NCI-H1436 (cell line): ENCODE data around the gene CYB5RL.
"Not testable (repeated sequence)": the region's sequence is repeated elsewhere in the genome, so short reads cannot be mapped to it uniquely, and the experiment has no call there.

ENCODE experiments used
- DNase-seq: peaks from one replicate; lab custom pipeline; 2025; lab: John Stamatoyannopoulos, UW

CYB5RL gene

DNA sequence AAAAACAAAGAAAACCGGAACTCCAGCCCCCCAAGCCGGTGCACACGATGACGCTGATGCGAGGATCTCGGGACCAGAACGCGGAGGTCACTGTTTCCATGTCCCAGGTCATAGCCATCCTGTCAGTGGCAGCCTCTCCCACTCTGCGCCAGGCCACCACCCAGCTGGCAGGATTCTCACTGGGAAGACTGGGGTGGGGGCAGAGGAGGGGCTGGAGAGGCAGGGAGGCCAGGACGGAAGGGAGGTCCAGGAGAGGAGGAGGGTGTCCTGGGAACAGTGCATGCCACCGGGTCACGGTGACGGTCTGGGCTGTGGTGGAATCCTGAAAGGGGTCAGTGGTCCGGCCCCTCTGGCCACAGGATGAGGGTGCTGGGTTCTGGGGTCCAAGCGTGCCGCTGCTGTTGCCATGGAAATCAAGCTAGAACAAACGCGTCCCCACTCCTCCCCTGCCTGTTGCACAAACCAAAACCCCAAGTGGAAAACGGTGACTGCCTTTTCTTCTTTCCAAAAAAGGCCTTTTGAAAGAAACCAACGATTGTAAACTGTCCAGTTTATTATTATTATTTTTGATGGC lies 26.2 kb upstream of the CYB5RL start:
- no peak for DNase-seq

DNA sequence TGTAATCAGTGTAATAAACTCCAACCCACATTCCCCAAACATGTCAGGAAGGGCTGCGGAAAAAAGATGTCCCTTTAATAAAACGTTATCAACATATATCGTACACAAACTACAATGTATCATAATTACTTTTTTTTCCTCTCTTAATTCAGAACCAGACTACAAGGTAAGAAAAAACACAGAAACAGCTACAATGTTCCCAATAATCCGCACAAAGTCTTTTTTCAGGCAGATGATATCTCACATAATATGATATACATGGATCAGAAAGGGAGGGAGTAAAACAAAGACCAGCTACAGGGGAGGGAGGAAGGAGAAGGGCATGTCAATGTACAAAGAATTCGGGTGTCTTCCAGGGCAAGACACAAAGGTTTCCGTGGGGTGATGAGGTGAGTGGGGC lies 25.5 kb upstream of the CYB5RL start:
- no peak for DNase-seq

DNA sequence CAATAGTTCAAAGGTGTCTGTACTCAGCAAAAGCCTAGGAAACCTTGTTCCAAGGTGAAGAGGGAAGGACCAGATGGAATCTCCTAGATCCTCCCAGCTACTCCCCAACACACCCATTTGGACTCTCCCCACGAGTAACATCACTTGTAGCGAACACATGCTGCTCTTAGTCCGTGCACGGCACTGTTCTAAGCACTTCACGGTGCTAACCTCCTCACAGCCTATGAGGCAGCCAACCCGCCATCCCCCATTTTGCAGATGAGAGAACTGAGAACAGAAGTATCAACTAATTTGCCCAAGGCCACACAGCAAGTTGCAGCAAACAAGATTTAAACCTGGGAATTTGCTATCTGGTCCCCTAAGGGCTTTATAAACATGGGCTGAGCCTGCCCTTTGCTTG lies 24.4 kb upstream of the CYB5RL start:
- DNase-seq: no peak

DNA sequence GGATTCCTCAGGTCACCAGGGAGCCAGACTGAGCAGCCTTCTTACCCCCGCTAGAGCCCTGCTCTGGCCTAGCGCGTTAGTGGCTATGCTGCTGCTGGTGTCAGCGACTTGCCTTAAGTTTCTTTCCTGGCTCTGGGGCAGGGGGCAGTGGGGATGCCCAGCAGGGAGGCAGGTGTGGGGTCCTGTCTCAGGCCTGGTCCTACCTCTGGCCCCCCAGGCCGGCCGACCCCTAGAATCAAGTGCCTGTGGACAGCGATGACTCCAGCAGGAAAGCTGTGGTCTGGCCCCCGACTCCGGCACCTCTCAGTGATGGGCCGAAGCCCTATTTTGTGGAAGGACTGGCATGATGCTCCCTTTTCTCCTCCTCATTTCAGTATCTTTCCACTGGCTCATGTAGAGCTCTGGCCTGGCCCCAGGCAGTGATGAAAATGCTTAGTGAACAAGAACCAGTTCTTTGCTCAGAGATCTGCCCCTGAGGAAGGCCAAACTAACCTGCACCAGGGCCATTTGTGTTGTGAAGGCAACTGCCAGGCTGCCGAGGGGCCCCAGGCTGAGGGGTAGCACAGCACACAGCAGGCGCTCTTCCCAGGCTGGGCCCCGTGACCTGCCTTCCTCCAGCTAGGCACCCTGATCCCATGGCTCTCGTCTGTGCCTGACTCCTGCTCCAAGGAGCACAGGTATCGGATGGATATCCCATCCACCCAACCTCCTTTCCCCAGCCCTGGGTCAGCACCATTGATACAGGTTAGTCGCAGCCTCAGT lies 23.8 kb upstream of the CYB5RL start:
- no peak for DNase-seq

DNA sequence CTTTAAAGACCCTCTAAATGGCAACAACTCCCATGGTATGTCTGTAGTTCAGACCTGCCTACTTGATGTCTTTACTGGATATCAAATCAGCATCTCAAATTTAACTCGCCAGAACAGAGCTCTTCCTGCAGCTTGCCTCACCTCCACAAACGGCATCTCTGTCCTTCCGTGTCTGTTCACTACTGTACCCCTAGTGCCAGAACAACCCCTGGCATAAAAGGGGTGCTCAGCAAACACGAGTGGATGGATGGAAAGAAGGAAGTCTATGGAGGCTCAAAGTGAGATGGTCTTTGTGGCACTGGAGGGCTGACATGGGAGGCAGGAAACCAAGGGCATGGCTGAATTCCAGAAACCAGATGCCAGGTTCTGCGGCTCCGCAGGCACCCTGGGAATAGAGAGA lies 22.9 kb upstream of the CYB5RL start:
- no peak for DNase-seq

DNA sequence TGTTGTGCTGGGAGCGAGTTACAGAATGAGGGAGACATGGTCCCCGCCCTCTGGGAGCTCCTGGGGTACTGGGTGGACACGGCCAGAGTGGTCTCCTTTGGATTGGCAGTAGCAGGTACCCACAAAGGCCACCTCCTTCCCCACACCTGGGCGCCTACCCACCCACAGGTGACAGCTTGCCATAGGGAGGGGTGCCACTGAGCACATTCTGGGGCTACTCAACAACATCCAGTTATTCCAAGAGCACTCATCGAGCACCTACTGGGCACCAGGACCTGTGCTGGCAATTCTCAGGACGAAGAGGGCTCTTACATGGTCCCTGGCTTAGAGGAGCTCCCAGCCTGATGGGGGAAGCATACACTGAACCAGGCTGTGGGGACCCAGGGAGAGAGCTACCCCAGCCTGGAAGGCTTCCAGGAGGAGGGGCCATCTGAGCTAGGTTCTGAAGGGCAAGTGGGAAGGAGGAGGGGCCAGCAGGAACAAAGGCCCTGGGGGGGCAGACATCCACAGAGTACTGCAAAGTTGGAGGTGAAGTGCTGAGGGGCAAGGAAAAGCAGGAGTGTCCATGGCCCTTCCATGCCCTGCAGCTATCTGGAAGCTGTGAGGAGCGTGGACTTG lies 22.1 kb upstream of the CYB5RL start:
- no peak for DNase-seq

DNA sequence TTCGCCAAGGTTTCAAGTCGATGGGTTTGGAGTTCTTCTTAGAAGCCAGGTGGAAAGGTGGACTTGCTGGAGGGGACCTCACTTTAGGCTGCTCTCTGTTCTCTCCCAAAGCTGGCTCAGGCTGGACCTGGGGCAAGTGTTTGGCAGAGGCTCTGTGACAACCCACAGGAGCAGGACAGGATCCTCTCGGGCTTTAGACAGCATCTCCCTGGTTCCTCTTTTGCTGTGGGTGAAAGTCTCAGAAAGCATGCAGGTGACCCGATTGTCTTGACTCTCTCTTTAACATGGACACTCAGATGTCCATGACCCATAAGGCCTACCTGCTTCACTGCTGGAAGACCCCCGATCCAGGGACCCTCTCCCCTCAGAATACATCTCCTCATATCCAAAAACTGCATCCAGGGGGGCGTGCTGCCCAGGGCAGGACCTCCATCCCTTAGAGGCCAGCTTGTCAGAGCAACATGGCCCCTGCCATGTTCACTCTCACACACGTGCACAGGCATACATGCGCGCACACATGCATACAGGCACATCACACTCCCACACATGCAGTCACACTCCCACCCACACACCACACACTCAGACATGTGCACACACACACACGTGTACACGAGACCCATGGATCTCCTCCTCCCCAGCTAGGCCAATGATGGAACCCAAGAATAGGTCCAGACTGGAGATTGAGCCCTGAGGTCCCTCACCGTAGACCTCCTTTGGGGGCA lies 21.4 kb upstream of the CYB5RL start:
- DNase-seq: no peak

DNA sequence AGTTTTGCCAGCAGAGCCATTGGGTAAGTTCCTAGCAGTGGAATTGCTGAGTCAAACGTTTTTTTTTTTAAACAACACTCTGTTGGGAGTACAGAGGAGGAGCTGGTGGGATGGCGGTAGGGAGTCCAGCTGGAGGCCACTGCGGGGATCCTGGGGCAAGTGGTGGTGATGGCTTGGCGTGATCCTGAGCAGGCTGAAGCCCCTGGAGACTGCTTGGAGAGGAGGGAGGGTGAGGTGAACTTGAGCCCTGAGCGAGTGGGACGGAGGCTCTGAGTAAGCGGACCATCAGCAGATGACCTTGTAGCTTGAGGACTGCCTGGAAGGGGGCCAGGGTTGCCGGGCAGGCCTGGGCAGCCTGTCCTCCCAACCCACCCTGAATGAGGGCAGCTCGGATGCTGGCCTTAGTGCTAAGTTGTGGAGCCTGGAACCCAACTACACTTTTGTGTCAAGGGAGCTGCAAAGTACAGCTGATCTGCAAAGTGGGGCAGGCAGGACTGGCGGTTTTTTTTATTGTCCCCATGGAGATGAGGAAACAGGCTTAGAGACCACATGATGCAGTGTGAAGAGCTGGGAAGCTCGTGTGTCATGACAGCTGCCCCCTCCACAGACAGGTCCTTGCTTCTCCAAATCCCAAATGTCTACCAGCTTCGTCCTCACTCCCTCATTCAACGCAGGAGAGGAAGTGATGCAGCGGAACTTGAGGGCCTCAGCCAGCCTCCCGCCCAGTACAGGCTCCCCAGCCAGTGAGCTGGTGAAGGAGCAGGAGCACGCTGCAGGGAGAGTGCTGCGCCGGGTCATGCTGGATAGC lies 20.4 kb upstream of the CYB5RL start:
- DNase-seq: no peak

DNA sequence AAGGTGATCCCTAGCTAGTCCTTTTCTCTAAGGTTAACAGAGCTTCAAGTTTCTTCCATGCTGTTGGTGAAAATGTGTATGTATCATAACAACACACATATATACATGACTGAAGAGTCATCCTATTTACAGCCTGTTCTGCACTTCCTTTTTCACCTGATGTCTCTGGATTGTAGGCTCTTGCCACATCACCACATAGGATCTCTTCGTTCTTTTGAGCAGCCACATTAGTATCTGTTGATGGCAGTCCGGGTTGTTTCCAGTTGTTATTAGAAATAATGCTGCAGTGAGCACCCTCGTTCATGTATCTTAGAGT lies 19.8 kb upstream of the CYB5RL start:
- DNase-seq: no peak

DNA sequence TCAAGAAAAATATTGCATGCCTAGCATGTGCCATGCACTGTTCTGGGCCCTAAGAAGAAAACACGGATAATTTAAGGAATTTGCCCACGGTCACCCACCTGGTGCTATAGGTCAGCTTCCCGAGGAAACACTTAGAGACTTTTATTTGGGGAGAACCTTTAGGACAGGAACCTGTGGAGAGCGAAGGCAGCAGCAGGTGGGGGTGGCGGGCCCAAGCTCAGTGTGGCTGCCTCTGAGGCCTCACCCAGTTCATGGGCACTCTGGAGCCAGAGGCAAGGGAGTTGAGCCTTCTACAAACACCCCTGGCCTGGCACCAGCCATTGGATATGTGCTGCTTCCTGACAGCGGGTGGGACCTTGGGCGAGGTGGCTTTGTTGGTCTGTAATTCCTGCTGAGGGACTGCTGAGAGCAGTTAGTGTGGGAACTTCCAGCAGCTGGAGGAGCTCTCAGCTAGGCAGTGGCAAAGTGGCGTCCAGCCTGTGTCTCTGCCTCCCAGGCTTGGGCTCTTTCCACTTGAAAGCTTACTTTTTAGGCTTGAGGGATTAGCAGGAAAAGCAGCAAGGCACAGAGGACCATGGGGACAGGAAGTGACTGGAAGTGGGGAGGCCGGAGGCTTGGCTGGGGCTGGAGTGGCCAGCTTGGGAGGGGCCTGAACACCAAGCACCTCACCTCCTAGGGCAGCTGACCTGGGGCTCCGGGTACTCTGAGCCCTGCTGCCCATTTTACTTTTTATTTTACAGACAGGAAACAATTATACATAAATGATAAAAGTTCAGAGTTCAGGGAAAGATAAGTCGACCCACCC lies 19.3 kb upstream of the CYB5RL start:
- DNase-seq: no peak

DNA sequence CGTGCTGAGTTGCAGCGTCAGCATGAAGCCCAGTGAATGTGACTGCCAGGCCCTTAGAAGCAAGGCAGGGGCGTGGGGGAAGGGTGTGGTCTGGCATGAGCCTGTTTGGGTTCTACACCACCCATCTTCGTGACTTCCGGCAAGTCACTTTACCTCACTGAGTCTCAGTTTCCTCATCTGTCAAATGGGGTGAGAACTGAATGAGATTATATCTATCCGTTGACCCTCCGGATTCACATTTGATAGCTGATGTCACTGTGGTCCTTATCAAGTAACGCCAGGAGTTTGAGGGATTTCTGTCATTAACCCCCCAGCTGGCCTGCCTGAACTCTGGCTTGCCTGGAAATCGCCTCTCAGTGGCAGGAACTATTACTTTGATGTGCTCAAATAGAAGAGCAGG lies 15.7 kb upstream of the CYB5RL start:
- DNase-seq: no peak

DNA sequence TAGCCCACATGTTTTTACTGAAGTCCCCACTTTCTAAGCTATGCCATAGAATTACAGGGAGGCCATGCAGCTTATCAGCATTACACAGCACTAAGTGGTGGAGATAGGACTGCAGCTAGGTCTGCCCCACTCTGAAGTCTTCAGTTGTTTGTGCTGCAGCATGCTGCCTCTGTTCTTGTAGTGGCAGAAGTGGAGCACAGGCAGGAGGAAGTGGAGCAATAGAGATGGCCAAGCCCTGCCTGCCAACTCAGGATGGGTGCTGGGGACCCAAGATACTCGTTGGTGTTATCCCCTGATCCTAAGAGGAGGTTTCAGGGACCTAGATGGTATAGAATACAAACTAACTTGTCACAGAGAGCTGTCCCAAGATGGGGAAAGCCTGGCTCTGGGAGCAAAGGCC lies 13.0 kb upstream of the CYB5RL start:
- DNase-seq: no peak

DNA sequence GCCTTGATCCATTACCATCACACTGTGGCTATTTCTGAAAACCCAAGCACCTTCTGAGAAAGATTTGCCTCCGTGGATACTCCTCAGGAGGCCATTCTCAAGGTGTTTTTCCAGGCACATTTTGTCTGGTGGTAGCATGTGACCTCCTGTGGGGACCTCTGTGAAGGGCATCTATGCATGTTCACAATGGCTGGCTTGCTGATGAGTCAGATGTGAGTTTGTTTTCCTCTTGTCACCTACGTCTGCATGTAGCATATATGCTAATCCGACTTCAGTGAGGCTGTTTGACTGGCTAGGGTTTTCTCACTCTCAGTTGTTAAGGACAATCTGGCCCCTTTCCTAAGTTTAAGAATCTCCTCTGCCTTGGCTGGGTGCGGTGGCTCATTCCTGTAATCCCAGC lies 8.1 kb upstream of the CYB5RL start:
- not testable (repeated sequence) for DNase-seq

DNA sequence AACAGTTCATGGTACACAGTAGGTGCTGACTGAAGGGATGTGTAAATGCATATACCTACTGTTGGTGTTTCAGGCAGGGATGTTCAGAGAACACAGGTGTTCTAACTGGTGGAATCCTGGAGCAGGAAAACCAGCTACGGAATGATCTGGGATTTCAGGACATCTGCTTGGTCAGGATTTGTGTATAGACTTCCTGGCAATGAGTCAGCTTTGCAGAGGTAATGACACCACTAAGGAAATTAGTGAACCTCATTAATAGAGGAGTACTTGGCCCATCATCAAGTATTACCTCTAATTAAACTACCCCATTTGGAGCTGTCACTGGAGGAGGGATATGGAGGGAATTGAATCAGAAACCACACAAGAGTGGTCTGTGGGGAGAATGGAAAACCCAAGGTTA lies 7.5 kb upstream of the CYB5RL start:
- no peak for DNase-seq

DNA sequence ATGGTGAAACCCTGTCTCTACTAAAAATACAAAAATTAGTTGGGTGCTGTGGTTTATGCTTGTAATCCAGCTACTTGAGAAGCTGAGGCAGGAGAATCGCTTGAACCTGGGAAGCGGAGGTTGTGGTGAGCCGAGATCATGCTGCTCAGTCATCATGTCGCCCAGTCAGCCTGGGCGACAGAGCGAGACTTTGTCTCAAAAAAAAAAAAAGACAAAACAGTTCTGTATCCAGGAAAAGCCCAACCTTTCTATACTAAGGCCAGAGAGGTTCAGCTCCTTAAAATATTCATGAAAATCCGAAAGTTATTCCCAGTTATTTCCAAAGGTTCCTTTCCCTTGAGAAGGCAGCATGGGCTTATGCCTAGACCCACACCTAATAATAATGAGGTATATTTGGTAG lies 4.4 kb upstream of the CYB5RL start:
- DNase-seq: no peak

DNA sequence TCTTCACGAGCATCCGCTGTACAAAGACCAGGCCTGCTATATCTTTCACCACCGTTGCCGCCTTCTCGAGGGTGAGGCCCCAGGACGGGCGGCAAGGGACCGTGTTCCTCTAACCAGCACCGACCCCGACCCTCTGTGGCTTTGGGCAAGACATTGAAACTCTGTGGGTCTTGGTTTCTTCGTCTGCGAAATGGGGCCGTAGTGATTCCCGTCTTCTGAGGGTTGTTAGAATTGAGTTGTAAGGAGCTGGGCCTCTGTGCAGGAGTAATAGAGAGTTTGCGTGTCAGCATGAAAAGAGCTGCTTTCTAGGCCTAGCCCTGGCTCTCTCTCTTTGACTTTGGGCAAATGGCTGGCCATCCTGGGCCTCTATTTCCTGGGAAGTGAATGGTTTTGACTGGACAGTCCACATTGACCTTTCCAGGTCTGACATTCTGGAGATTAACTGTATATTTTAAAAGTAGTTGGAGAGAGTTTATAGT lies 728 bp upstream of the CYB5RL start:
- DNase-seq: no peak

DNA sequence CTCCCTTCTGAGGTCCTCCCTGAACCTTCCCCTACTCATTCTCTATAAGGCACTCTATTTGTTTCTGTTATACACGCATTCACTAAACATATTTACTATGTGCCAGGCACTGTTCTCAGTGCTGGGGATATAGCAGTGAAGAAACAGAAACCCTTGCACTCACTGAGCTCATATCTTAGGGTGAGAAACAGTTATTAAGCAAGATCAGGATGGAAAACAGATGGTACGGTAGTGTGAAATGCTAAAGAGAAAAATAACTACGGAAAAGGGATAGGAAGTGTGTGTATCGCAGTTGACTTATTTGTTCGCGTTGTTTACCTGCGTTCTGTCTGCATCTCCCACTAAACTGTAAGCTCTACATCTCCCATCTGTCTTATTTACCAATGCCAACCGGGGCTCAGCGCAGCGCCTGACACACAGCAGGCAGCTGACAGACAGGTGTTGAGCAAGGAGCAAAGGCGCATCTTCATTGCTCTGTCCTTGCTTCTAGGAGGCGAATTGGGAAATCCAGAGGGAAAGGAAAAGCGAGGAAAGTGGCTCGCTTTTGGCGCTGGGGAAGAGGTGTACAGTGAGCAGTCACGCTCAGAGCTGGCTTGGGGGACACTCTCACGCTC lies 572 bp downstream of the CYB5RL start:
- DNase-seq: no peak

DNA sequence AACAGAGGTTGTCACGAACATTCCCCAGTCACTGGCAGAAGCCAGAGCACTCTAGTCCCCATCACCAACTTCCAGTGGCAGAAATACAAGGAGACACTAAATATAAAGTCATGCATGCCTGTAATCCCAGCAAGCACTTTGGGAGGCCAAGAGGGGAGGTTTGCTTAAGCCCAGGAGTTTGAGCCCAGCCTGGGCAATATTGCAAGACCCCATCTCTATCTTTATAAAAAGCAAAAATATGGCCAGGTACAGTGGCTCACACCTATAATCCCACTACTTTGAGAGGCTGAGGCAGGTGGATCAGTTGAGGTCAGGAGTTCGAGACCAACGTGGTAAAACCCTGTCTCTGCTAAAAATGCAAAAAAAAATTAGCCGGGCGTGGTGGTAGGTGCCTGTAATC lies 6.4 kb downstream of the CYB5RL start:
- DNase-seq: no peak

DNA sequence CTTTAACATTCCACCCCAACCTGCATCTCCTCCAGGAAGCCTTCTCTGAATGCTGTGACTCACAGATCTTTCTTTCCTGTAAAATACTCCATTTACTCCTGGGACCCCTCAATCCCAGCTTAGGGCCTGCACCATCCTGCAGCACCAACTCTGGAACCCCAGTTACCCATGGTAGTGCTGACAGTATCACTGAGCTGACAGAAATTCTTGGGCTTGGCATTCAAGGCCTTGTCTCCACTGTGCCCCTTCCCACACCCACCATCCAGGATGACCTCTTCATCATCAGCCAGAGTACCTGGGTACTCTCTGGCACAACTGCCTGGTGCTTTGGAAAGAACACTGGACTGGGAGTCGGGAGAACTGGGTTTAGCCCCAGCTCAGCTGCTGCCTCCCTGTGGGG lies 8.3 kb downstream of the CYB5RL start:
- no peak for DNase-seq

DNA sequence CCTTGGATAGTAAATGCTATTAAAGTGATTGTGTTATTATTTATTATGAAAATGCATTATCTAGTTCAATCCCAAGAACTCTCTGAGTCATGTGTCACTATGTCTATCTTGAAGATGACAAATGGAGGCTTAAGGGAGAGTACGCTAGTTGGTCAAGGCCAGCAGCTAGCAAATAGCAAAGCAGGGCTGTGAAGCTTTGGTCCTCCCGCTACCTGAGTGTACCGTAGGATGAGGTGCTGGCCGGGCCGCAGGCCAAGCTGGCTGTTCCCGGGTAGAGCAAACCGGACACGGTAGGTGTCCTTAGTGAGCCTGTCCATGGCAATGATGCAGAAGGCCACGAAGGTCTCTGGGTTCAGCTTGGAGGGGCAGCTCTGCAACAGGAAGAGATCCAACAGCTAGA lies 9.3 kb downstream of the CYB5RL start:
- DNase-seq: no peak

DNA sequence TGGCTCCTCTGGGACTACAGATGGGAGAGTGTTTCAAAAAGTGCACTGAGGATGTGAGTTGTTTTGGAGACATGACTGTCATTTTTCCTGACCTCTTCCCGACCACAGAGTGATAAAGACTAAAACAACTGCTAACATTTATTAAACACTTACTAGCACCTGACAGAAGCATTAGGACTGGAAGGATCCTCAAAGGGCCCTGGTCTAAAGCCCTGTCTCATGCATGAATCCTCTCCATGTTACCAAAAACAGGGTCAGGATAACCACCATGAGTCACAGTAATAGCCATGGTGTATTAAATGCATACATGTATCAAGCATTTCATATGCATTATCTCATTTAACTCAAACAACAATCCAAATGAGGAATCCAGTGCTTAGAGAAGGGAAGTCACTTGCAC lies 11.5 kb downstream of the CYB5RL start:
- no peak for DNase-seq
